Stimulated activated CD4-positive, alpha-beta T cell treated with anti-CD3 and anti-CD28 coated beads, TNF-alpha, amount 100 ng/mL, for 1 hour (primary cell): ENCODE measurements around the gene IL5RA.
A peak's percentile ranks its signal among the peaks of the same experiment; 100 is the strongest.

ENCODE experiments used
- DNase-seq, 3 donors: peaks; one replicate each; pipeline ENCODE4 v3.0.0-alpha.2; 2020; ENCODE audit warnings: low read depth in 3 of 3, low spot score in 1 of 3

Gene IL5RA, protein sequence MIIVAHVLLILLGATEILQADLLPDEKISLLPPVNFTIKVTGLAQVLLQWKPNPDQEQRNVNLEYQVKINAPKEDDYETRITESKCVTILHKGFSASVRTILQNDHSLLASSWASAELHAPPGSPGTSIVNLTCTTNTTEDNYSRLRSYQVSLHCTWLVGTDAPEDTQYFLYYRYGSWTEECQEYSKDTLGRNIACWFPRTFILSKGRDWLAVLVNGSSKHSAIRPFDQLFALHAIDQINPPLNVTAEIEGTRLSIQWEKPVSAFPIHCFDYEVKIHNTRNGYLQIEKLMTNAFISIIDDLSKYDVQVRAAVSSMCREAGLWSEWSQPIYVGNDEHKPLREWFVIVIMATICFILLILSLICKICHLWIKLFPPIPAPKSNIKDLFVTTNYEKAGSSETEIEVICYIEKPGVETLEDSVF

DNA sequence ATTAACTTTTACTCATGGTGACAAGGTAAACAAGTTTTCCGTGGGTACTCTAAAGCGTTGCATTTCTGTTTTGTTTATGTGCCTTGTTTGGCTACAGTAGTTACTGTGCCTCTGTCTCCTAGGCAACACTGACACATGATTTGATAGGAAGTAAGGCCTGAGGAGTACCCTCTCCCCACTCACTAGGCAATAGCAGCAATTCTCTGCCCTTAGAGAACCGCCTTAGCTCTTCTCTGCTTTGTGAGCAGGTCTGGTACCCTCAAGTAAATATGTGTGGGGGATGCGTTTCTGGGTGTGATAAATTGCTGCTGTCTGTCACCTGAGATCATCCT lies at the start of gene IL5RA:
TSS of gene IL5RA (minus strand) at position 76 of the 332 bp plus-strand sequence. CDS start 5,390 bp downstream, outside the sequence.
- no peak for DNase-seq

- no peak for DNase-seq
Observed at GRCh38 chr3:3157484-3157883, 47.3 kb upstream of the IL5RA start.

GRCh38 chr3:3154879-3155610 lies 44.9 kb upstream of the IL5RA start:
- no peak for DNase-seq

- DNase-seq, result no peak
Observed at GRCh38 chr3:3151513-3151912, 41.3 kb upstream of the IL5RA start.

DNA sequence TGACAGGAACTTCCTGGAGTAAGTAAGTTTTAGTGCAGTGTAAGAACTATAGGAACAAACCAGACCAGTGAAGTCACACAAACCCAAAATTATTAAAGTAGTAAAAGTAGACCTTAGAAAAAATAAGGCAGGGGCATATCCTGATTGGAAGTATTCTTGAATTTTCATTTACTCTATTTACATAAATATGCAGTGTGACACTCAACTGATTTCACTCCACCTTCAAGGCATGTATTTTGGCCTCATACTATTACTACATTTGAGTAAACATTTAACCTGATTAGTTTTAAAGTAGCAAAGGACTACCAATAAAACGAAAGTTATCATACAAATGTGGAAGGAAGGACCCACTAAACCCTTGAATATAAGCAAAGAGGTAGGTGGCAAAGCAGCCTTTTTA lies 39.4 kb upstream of the IL5RA start:
- no peak for DNase-seq

DNA sequence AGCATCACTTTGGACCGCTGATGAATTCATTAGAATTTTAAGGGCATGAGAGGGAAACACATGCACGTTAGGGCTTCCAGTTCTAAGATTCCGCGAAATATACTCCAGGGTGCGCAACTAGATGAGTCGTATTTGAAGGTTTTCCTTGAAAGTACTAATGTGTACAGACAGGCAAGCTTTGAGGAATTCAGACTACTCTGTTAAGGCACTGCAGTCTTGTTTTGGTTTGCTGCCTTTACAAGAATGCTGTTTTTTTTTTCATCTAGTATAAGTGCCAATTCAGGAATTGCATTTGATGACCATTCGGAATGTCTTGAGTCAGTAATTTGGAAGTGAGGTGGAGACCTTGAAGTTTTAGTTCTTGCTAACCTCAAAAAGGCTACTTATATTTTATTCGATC lies 35.7 kb upstream of the IL5RA start:
- no peak for DNase-seq

DNA sequence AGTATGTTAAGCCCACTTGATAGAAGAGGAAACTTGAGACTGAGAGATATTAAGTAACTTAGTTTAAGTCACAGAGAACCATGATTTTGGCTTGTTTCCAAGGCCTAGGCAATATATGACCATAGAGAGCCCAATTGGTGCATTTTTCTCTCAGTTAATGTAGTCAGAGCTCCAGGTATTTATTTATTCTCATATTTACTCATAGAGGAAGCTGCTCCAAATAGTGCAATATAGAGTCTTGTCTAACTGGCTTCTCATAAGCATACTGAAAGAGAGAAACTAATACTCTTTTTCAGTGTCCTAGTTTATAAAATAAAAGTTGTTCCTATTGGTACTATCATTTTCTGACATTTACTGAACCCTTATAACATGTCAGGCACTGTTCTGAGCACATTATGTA lies 31.8 kb upstream of the IL5RA start:
- no peak for DNase-seq

DNA sequence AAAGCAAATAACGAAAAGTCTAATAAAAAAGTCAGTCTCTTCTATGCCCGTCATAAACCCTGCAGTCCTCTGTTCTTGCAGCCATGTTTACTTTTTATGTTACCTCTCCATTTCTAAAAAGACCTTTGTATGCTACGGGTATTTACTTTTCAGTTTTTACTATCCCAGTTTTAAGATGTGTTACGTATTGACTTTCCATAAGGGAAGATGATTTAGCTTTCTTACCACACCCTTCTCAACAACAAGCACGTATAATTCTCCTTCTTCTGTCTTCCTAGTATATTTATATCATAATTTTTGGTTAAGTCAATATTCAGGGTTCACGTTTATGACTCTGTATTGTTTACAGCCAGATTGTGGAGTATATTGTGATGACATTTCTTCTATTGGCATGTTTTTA lies 27.4 kb upstream of the IL5RA start:
- DNase-seq, result no peak

DNA sequence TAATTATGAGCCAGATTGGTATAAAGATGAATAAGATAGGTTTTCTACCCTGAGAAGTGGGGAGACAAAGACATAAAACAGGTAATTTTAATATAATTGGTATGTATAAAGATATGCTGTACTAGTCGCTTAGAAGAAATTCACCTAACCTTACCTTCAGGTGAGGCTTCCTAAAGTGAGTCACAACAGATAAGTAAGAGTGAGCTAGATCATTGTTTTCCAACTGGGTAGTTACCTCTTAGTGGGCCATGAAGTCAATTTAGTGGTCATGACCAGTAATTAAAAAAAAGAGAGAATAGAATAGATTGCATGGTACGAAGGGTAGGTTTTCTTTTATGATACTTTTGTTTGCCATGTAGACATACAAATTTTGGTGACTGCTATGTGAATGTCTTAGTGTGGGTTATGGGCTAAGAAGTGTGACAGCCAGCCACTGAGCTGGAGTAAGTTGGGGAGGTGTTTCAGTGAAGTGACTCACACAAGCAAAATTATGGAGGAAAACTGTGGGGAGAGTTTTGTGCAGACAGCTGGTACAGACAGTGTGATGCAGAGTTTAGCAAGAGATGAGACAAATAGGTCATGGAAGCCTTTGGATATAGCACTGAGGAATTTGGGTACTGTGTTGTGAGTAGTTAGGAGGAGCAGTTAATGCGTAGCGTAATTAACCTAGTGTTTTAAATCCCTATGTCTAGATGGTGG lies 24.7 kb upstream of the IL5RA start:
- no peak for DNase-seq

DNA sequence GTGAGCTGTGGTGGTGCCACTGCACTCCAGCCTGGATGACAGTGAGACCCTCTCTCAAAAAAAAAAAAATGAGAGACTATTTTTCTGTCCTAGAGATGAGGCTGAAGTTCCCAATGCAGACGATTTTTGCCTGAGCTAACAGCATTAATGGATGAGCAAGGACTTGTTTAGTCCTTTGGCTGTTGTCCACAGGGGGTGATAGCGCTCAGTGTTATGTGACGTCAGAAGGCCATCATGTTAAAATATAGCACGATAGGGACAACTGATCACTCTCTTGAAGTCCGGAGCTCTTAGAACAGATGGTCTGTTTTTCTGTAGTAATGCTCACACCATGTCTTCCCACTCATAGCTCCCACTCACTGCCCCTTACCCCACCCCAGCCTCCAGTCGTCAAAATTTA lies 23.3 kb upstream of the IL5RA start:
- DNase-seq, result no peak

- DNase-seq, result no peak
Observed at GRCh38 chr3:3129579-3129978, 19.4 kb upstream of the IL5RA start.

DNA sequence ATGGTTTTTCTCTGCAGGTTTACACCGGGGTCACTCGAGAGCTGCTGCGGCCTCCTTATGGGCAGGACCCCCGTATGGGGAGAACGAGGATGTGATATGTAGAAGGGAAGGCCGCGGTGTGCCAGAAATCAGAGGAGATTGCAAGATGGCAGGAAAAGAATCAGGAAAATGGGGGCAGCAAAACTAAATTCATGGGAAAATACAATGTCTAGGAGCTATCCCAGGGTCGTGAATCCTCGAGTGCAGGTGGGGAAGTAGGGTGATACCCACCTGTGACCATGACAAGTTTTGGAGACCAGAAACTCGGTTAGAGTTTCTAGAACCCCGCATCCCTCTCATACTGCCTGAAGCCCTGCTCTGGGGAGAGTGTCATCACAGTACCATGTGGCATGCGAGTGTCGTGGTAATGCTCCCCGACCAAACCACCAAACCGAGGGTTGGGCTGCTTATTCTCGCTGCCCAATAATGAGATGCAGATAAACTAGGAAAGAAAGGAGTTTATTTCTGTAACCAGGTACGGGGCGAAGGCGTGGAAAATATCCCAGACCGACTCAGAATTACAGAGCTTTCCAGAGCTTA lies 17.3 kb upstream of the IL5RA start:
- peak in 1 of 3 donors; percentile 5 for DNase-seq

DNA sequence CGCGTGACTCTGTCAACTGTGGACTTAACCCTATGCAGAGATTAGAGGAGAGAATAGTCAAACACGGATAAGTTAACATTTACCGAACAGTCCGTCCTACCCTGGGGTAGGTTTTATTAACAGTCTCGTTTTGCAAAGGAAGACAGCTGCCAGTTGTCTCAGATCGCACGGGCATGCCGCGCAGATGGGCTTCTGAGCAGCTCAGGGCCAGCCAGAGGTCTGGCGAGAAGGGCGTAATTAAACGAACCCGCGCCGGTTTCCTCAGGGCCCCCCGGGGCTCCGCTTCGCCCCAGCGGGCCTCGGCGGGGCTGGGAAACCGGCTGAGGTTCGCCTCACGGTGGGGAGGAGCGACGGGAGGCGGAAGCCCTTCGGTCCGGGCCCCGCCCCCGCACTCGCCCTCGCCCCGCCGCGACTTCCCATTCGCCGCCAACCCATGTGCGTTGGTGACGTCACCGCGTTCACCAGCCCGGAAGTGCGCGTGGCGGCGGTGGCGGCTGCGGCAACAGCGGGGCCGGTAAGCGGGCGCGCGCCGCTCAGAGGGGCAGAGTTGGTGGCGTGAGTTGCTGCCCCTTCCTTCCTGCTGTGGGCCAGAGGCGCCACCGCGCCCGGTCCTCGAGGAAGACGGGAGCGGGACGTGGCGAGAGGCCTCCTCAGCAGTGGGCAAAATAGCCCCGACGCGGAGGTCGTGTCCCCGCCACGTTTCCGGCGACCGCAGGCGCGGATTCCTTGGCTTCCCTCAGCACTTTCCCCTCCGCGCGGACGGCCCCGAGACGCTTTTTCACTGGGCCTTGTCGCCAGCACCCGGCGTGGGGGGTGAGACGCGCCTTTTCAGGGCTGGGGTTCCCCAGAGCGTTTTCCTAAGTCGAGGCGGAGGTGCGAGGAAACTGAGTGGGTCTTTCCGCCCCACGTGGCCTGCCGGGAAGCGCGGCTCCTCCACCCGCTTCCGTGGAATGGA lies 16.6 kb upstream of the IL5RA start, which contains the start of gene TRNT1:
TSS of gene TRNT1 (plus strand) at position 464 of the 955 bp plus-strand sequence. CDS start 2,101 bp downstream, outside the sequence.
- peak; percentile 86 to 96 (median 92) for DNase-seq

- no peak for DNase-seq
Observed at GRCh38 chr3:3125977-3126376, 15.8 kb upstream of the IL5RA start.

GRCh38 chr3:3119393-3119851 lies 9.2 kb upstream of the IL5RA start:
- DNase-seq, result no peak

GRCh38 chr3:3117651-3118050 lies 7.5 kb upstream of the IL5RA start:
- DNase-seq, result no peak

DNA sequence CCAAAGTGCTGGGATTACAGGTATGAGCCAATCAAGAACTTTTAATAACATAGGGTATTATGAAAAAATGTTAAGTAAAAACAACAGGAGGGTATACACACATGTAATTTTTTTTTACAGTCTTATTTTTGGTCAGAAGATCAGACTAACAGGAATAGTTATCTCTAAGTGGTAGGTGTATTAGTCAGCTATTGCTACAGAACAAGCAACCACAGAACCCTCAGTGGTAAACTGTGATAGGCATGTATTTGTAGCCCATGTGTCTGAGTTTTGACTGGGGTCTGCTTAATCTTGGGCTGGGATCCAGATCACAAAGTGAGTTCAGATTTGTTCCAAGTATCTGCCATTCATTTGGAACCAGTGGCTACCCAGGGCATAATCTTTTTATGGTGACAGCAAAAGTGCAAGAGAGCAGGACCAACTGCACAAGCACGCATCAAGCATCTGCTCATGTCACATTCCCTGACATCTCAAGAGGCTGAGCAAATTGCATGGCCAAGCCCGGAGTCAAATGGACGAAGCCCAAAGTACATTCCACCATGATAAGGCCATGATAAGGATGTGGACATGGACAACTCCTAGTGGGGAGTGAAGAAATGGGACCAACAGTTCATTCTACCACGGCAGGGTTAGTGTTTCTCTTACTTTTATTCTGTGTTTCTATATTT lies 3.0 kb upstream of the IL5RA start:
- DNase-seq, result no peak

DNA sequence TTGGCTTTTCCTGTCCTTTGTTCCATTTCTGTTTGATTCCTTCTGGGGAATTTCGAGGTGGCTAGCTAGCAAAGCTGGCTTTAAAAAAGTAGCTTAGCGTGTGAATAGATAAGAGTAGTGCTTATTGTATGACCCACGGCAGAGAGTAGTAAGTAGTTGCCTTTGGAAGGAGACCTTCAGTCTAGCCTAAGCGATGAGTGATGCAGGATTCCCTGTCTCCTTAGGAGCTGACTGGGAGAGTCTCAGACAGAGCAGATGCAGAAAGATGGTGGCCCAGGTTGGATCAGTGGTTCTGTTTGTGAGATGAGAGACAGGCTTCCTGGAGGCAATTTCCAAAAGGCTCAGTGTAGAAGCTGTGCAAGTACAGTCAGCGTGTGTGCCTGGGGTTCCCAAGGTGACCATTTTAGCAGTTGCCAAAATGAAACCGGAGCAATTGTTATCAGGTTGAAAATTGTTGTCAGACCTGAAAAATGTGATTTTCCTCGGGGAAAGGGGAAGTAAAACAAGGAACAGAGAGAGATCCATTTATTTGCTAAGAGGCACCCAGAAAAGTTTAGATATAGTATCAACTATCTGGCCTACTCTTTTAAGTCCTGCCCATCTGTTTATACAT lies 681 bp upstream of the IL5RA start:
- DNase-seq, result no peak
